ENCODE measurements around the gene ADAMTS19.
"Not testable (repeated sequence)": the region's sequence is repeated elsewhere in the genome, so short reads cannot be mapped to it uniquely, and the experiment has no call there.

Gene ADAMTS19

GRCh38 chr5:129622531-129622930 is 162.4 kb downstream of the ADAMTS19 start:
- Histone ChIP-seq H4K20me1 (no peaks in the 10 kb centered on the region), H3K4me3 (no peak overlapping the region), H3K4me1 (peaks cover 23% of the 10 kb centered on the region), H3K27me3 (no peaks in the 10 kb centered on the region), H3K36me3 (no peaks in the 10 kb centered on the region), H3K27ac (no peak overlapping the region), H3K9me3 (no peaks in the 10 kb centered on the region), H3K4me2 (peak overlapping the region; percentile 56), H3K9ac (no peak overlapping the region)
- no peak for TF ChIP-seq Cebpa-rat (IDR thresholded peaks at IDR 0.05)

GRCh38 chr5:129629575-129629974 is 169.5 kb downstream of the ADAMTS19 start:
- Histone ChIP-seq H4K20me1 (no peaks in the 10 kb centered on the region), H3K9ac (no peak overlapping the region)
- no peak for TF ChIP-seq Cebpa-rat (IDR thresholded peaks at IDR 0.05)

GRCh38 chr5:129630101-129630500 is 170.0 kb downstream of the ADAMTS19 start:
- Histone ChIP-seq H3K4me2 (0 out of 2 replicates have a peak overlapping the region, but pooled peaks have one; percentile 20), H3K27me3 (no peaks in the 10 kb centered on the region), H3K4me3 (no peak overlapping the region), H4K20me1 (no peaks in the 10 kb centered on the region), H3K9ac (no peak overlapping the region), H3K9me3 (peaks cover 8% of the 10 kb centered on the region), H3K36me3 (no peaks in the 10 kb centered on the region), H3K4me1 (peaks cover 5% of the 10 kb centered on the region; the same call in 1 of the 2 replicates), H3K27ac (no peak overlapping the region)
- no peak for TF ChIP-seq Cebpa-rat (IDR thresholded peaks at IDR 0.05)

More at GRCh38 chr5:129629575-129629974, 169.5 kb downstream of the ADAMTS19 start:
- Histone ChIP-seq H3K4me2 (peak overlapping the region; percentile 20), H3K4me1 (peaks cover 5% of the 10 kb centered on the region; the same call in 1 of the 2 replicates), H3K27me3 (no peaks in the 10 kb centered on the region), H3K9me3 (peaks cover 8% of the 10 kb centered on the region), H3K36me3 (no peaks in the 10 kb centered on the region), H3K27ac (no peak overlapping the region), H3K4me3 (no peak overlapping the region)

GRCh38 chr5:129631961-129632360 is 171.9 kb downstream of the ADAMTS19 start:
- no peak for TF ChIP-seq Cebpa-rat (IDR thresholded peaks at IDR 0.05)
- Histone ChIP-seq H3K9ac (no peak overlapping the region), H3K4me1 (peaks cover 5% of the 10 kb centered on the region; the same call in 1 of the 2 replicates), H4K20me1 (no peaks in the 10 kb centered on the region), H3K27me3 (no peaks in the 10 kb centered on the region), H3K36me3 (no peaks in the 10 kb centered on the region), H3K4me3 (no peak overlapping the region), H3K9me3 (peaks cover 8% of the 10 kb centered on the region), H3K27ac (no peak overlapping the region), H3K4me2 (no peak overlapping the region)

GRCh38 chr5:129637501-129637900 is 177.4 kb downstream of the ADAMTS19 start:
- H3K9me3 ChIP-seq, H3K9ac ChIP-seq, H3K36me3 ChIP-seq, H3K4me3 ChIP-seq, H3K27ac ChIP-seq, H3K4me2 ChIP-seq, H3K4me1 ChIP-seq, H3K27me3 ChIP-seq, H4K20me1 ChIP-seq: not testable (repeated sequence)

- Histone ChIP-seq H3K4me3 (no peak overlapping the region), H4K20me1 (no peaks in the 10 kb centered on the region), H3K4me2 (no peak overlapping the region), H3K27ac (no peak overlapping the region), H3K27me3 (no peaks in the 10 kb centered on the region), H3K4me1 (no peaks in the 10 kb centered on the region), H3K9ac (no peak overlapping the region), H3K36me3 (no peaks in the 10 kb centered on the region), H3K9me3 (no peaks in the 10 kb centered on the region)
- TF ChIP-seq Cebpa-rat (IDR thresholded peaks at IDR 0.05), result no peak
Measured at GRCh38 chr5:129639331-129639730, 179.2 kb downstream of the ADAMTS19 start.

DNA sequence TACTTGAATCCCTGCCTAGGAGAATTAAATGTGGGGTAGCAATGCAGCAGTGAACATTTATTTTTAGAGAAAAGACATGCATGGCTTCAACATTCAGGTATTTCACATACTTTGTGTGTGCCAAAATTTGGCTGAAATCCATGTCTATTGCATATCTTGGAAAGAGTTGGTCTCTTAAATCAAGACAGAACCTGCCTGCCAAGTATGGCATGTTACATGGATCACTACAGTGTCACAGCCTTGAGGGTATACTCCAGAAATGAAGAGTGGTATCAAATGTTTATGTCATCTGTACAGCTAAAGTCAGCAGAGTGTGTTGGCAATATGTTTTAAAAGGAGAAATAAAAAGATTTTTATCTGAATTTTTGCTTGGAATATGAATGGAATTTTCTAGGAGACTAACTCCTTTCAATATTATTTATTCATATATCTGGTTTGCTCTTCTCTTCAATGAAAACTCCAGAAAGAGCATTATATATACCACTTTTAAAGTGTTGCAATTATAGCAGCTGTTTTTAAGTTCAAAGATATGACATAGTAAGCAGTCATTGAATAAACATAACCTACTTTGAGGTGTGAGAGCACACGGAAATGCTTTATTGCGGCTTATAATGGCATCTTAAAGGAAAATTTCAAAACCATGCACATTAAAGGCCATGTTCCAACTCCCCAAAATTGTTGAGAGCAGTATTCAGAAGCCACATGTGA is 192.4 kb downstream of the ADAMTS19 start:
- no peak for TF ChIP-seq Cebpa-rat (IDR thresholded peaks at IDR 0.05)
- H3K4me2 ChIP-seq, result no peak overlapping the region
- no peak overlapping the region for H3K4me3 ChIP-seq
- no peak overlapping the region for H3K27ac ChIP-seq
- H3K9me3 ChIP-seq, result no peaks in the 10 kb centered on the region
- no peak overlapping the region for H3K9ac ChIP-seq
- no peaks in the 10 kb centered on the region for H4K20me1 ChIP-seq
- no peaks in the 10 kb centered on the region for H3K4me1 ChIP-seq
- H3K36me3 ChIP-seq, result no peaks in the 10 kb centered on the region
- no peaks in the 10 kb centered on the region for H3K27me3 ChIP-seq

- Histone ChIP-seq H3K4me3 (no peak overlapping the region), H3K4me1 (no peaks in the 10 kb centered on the region), H3K9me3 (no peaks in the 10 kb centered on the region), H3K36me3 (no peaks in the 10 kb centered on the region), H3K9ac (no peak overlapping the region), H3K4me2 (no peak overlapping the region), H3K27me3 (no peaks in the 10 kb centered on the region), H4K20me1 (no peaks in the 10 kb centered on the region), H3K27ac (no peak overlapping the region)
- TF ChIP-seq Cebpa-rat (IDR thresholded peaks at IDR 0.05), result no peak
Measured at GRCh38 chr5:129653057-129653375, 192.9 kb downstream of the ADAMTS19 start.

GRCh38 chr5:129653442-129653841 is 193.3 kb downstream of the ADAMTS19 start:
- H3K36me3 ChIP-seq, result no peaks in the 10 kb centered on the region
- TF ChIP-seq Cebpa-rat (IDR thresholded peaks at IDR 0.05), result no peak

GRCh38 chr5:129656952-129657351 is 196.9 kb downstream of the ADAMTS19 start:
- no peak overlapping the region for H3K27ac ChIP-seq
- H3K4me2 ChIP-seq, result no peak overlapping the region
- no peaks in the 10 kb centered on the region for H4K20me1 ChIP-seq
- H3K4me3 ChIP-seq, result no peak overlapping the region
- no peak for TF ChIP-seq Cebpa-rat (IDR thresholded peaks at IDR 0.05)
- H3K9ac ChIP-seq, result no peak overlapping the region
- H3K9me3 ChIP-seq, result no peaks in the 10 kb centered on the region
- no peaks in the 10 kb centered on the region for H3K36me3 ChIP-seq
- no peaks in the 10 kb centered on the region for H3K4me1 ChIP-seq
- no peaks in the 10 kb centered on the region for H3K27me3 ChIP-seq

More at GRCh38 chr5:129653442-129653841, 193.3 kb downstream of the ADAMTS19 start:
- no peaks in the 10 kb centered on the region for H3K27me3 ChIP-seq
- no peaks in the 10 kb centered on the region for H3K9me3 ChIP-seq
- no peak overlapping the region for H3K27ac ChIP-seq
- no peaks in the 10 kb centered on the region for H3K4me1 ChIP-seq
- H3K4me2 ChIP-seq, result no peak overlapping the region
- H3K4me3 ChIP-seq, result no peak overlapping the region
- H4K20me1 ChIP-seq, result no peaks in the 10 kb centered on the region
- H3K9ac ChIP-seq, result no peak overlapping the region

DNA sequence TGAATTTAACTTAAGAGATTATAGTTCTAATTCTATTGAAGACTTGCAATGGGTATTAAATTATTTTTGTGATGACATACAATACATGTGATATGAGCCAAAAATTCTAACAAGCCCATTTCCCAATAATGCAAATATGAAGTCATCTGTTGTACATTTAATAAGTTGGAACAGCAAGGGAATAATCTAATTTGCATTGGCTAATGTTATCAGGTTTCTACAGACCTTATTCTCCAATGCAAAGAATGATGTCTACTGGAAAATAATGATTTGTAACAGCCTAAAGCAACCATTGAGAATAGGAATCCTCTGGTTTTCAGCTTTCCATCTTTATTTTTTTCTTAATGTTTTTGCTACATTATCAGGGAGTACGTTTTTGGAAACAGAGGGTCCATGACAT is 198.7 kb downstream of the ADAMTS19 start:
- Histone ChIP-seq H3K27me3 (no peaks in the 10 kb centered on the region), H4K20me1 (no peaks in the 10 kb centered on the region), H3K4me2 (no peak overlapping the region), H3K4me1 (no peaks in the 10 kb centered on the region), H3K9ac (no peak overlapping the region), H3K36me3 (no peaks in the 10 kb centered on the region), H3K9me3 (no peaks in the 10 kb centered on the region), H3K4me3 (no peak overlapping the region), H3K27ac (no peak overlapping the region)
- no peak for TF ChIP-seq Cebpa-rat (IDR thresholded peaks at IDR 0.05)
